Loucy (cell line): Measurements from ENCODE around the gene KCNF1.

Experiments
- H2AFZ ChIP-seq: fragments of 200-600 bp; sonication (generic); 2 replicates; pipeline ENCODE4 v1.6.0; 2016; ENCODE audit warnings: antibody characterized with exemption, mild to moderate bottlenecking, low read length, moderate library complexity
- H3F3A ChIP-seq: fragments of 200-600 bp; 2 replicates; pipeline ENCODE4 v1.6.0; 2016; ENCODE audit warnings: antibody characterized with exemption, low read depth, mild to moderate bottlenecking
- H3K27me3 ChIP-seq: fragments of 200-600 bp; sonication (generic); 2 replicates; pipeline ENCODE4 v1.6.1; 2014; ENCODE audit warnings: low read length, mild to moderate bottlenecking; ENCODE audit not compliant: insufficient read depth, poor library complexity, severe bottlenecking
- H3K36me3 ChIP-seq: fragments of 200-600 bp; sonication (generic); 2 replicates; pipeline ENCODE4 v1.6.1; 2016; ENCODE audit warnings: low read length; ENCODE audit not compliant: insufficient read depth
- H3K4me1 ChIP-seq: fragments of 200-600 bp; sonication (generic); 2 replicates; pipeline ENCODE4 v1.5.1; 2014; ENCODE audit warnings: low read length, mild to moderate bottlenecking; ENCODE audit not compliant: insufficient read depth, poor library complexity, severe bottlenecking
- H3K4me2 ChIP-seq: fragments of 200-600 bp; sonication (generic); 2 replicates; pipeline ENCODE4 v1.6.0; 2014; ENCODE audit warnings: antibody characterized with exemption, low read length, low read depth, mild to moderate bottlenecking; ENCODE audit not compliant: poor library complexity, severe bottlenecking
- H3K4me3 ChIP-seq: fragments of 200-600 bp; sonication (generic); 2 replicates; pipeline ENCODE4 v1.5.1; 2014; ENCODE audit warnings: low read length, mild to moderate bottlenecking, mixed read lengths; ENCODE audit not compliant: poor library complexity, severe bottlenecking
- H3K79me2 ChIP-seq: fragments of 200-600 bp; sonication (generic); 2 replicates; pipeline ENCODE4 v1.6.1; 2014; ENCODE audit warnings: low read length; ENCODE audit not compliant: insufficient read depth
- H3K9ac ChIP-seq: fragments of 200-600 bp; sonication (generic); 2 replicates; pipeline ENCODE4 v1.6.0; 2014; ENCODE audit warnings: mild to moderate bottlenecking, low read depth, low read length, moderate library complexity; ENCODE audit not compliant: poor library complexity, severe bottlenecking
- H3K9me2 ChIP-seq: fragments of 200-600 bp; sonication (generic); replicated peaks from 2 replicates; pipeline ENCODE4 v1.6.1; 2016; ENCODE audit warnings: low read depth, low read length, mixed read lengths
- H3K9me3 ChIP-seq: fragments of 200-600 bp; sonication (generic); 2 replicates; pipeline ENCODE4 v1.6.1; 2014; ENCODE audit warnings: mild to moderate bottlenecking, antibody characterized with exemption, low read length, low read depth; ENCODE audit not compliant: insufficient read depth
- H4K20me1 ChIP-seq: fragments of 200-600 bp; sonication (generic); 2 replicates; pipeline ENCODE4 v1.6.0; 2014; ENCODE audit warnings: antibody characterized with exemption, low read length, mild to moderate bottlenecking; ENCODE audit not compliant: insufficient read depth, poor library complexity, severe bottlenecking
- EZH2phosphoT487 ChIP-seq: fragments of 200-600 bp; IDR thresholded peaks from 2 replicates; pipeline ENCODE4 v1.6.1; 2018; ENCODE audit warnings: antibody characterized with exemption, mild to moderate bottlenecking, moderate library complexity, borderline replicate concordance
- TF ChIP-seq, protein P1 (sequence below): fragments of 200-600 bp; sonication (generic); conservative IDR thresholded peaks from 2 replicates; pipeline ENCODE4 v1.5.1; 2014; ENCODE audit warnings: mild to moderate bottlenecking, antibody characterized with exemption, low read length

KCNF1 gene

DNA sequence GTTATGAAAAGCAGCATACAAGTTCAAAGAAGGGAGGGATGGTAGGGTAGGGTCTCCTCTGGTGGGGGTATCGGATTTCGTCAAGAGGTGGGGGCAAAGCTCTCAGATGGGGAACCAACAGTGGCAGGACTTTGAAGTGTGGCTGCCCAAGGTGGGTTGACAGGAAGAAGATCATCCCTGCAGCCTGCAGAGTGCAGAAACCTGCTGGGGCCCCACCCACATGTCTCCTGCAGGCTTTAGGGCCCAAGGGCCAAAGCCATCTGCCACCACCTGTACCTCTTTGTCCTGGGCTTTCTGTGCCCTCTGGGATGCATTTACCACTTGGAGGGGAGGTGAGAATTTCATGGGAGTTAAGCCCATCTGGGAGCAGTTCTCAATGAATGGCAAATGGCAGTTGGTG is 42.7 kb downstream of the KCNF1 start:
- Histone ChIP-seq H3K9me3 (peaks cover 5% of the 10 kb centered on the region; the same call in 1 of the 2 replicates), H3K79me2 (no peaks in the 10 kb centered on the region), H3K9ac (no peak overlapping the region), H3K9me2 (no peaks in the 10 kb centered on the region), H3F3A (no peaks in the 10 kb centered on the region), H3K4me2 (no peak overlapping the region), H4K20me1 (no peaks in the 10 kb centered on the region), H3K36me3 (no peaks in the 10 kb centered on the region), H3K27me3 (no peaks in the 10 kb centered on the region), H3K4me1 (no peaks in the 10 kb centered on the region), H2AFZ (no peak overlapping the region), H3K4me3 (no peak overlapping the region)
- TF ChIP-seq, protein P1, sequence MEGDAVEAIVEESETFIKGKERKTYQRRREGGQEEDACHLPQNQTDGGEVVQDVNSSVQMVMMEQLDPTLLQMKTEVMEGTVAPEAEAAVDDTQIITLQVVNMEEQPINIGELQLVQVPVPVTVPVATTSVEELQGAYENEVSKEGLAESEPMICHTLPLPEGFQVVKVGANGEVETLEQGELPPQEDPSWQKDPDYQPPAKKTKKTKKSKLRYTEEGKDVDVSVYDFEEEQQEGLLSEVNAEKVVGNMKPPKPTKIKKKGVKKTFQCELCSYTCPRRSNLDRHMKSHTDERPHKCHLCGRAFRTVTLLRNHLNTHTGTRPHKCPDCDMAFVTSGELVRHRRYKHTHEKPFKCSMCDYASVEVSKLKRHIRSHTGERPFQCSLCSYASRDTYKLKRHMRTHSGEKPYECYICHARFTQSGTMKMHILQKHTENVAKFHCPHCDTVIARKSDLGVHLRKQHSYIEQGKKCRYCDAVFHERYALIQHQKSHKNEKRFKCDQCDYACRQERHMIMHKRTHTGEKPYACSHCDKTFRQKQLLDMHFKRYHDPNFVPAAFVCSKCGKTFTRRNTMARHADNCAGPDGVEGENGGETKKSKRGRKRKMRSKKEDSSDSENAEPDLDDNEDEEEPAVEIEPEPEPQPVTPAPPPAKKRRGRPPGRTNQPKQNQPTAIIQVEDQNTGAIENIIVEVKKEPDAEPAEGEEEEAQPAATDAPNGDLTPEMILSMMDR = no peak
- TF ChIP-seq EZH2phosphoT487 = no peak

DNA sequence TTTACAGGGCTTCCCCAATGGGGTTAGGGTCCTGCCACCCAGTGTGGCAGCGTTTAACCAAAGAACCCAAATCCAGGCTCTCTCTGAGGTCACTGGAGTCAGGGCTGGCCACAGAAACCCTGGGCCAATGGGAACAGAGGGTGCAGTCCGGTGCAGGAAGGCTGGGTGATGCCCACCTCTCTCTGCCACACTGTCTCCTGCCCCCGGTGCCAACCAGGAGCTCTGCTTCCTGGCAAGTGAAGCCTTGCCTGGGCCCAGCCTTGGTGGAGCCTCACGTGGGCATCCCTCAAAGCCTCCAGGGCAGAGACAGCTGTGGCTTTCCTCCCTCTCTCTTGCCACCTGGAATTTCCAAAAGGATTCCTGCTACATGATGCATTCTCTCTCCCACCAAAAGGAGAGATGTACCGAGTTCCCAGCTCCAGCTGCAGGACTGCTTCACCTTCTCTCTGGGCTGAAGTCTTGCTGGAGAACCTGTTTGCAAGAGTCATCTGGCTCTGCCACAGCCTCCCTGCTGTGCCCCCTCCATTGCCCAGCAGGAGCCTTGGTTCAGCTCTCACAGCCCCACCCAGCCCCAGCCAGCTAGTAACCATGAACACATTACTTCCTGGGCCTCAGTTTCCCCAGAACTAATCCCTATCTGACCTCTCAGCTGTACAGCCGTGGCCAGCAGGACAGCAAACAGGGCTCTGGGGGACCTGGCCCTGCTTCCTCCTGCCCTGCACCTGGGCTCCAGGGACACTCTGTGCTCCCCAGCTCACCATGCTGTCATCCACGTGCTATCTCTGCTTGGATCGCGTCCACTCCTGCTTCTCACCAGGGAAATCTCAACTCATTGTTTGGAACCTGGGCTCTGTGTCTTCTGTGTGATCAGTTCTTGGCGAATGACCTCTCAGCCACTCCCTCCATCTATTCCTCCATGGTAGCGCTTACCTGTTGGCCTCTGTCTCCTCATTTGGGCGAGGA is 43.4 kb downstream of the KCNF1 start:
- TF ChIP-seq, protein P1 = no peak
- TF ChIP-seq EZH2phosphoT487 = no peak
- no peaks in the 10 kb centered on the region for H3K4me1 ChIP-seq
- H4K20me1 ChIP-seq = no peaks in the 10 kb centered on the region
- H3K36me3 ChIP-seq = no peaks in the 10 kb centered on the region
- no peaks in the 10 kb centered on the region for H3K79me2 ChIP-seq
- H3K4me2 ChIP-seq = no peak overlapping the region
- H3K9ac ChIP-seq = no peak overlapping the region
- H3K9me3 ChIP-seq = peaks cover 5% of the 10 kb centered on the region; the same call in 1 of the 2 replicates
- no peaks in the 10 kb centered on the region for H3F3A ChIP-seq
- no peaks in the 10 kb centered on the region for H3K27me3 ChIP-seq
- H3K4me3 ChIP-seq = no peak overlapping the region
- no peaks in the 10 kb centered on the region for H3K9me2 ChIP-seq
- H2AFZ ChIP-seq = no peak overlapping the region

DNA sequence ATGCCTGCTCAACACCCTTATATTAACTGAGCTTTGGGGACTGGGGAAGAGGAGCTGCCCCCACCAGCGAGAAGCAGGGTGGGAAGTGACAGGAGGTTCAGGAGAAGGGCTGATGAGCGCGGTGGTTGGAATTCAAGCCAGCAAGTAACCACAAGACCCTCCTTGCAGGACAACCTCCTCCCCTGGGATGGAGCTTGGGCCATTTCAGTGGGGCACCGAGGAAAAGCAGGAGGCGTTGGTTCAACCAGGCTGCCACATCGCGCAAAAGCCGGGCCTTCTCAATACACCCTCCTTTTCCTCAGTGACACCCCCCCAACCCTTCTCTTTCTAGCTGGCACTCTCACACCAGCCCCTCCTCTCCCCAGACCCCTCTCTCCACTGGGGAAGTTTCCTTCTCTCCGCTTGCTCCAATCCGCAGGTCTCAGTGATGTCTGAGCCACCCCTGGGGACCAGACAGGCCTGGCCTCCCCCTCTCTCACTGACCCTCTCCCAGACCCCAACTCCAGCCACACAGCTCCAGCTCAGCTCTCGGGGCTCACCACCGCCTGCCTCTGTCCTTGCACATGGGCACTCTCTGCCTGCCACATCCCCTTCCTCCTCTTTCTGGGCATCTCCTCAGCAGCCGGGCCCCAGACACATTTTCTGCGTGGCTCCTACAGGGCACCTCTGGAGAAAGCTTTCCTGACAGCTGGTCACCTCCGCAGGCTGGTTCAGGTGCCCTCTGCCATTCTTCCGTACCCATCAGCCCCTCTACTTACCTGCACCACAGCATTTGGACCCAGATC is 44.5 kb downstream of the KCNF1 start:
- no peak overlapping the region for H3K4me2 ChIP-seq
- no peaks in the 10 kb centered on the region for H3F3A ChIP-seq
- no peaks in the 10 kb centered on the region for H3K9me2 ChIP-seq
- TF ChIP-seq EZH2phosphoT487 = no peak
- TF ChIP-seq, protein P1 = no peak
- no peaks in the 10 kb centered on the region for H3K4me1 ChIP-seq
- no peak overlapping the region for H2AFZ ChIP-seq
- H4K20me1 ChIP-seq = no peaks in the 10 kb centered on the region
- H3K79me2 ChIP-seq = no peaks in the 10 kb centered on the region
- H3K9ac ChIP-seq = no peak overlapping the region
- peaks cover 5% of the 10 kb centered on the region; the same call in 1 of the 2 replicates for H3K9me3 ChIP-seq
- H3K4me3 ChIP-seq = no peak overlapping the region
- no peaks in the 10 kb centered on the region for H3K36me3 ChIP-seq
- H3K27me3 ChIP-seq = no peaks in the 10 kb centered on the region
